ENCODE measurements around the gene ZBTB7C.

DNA sequence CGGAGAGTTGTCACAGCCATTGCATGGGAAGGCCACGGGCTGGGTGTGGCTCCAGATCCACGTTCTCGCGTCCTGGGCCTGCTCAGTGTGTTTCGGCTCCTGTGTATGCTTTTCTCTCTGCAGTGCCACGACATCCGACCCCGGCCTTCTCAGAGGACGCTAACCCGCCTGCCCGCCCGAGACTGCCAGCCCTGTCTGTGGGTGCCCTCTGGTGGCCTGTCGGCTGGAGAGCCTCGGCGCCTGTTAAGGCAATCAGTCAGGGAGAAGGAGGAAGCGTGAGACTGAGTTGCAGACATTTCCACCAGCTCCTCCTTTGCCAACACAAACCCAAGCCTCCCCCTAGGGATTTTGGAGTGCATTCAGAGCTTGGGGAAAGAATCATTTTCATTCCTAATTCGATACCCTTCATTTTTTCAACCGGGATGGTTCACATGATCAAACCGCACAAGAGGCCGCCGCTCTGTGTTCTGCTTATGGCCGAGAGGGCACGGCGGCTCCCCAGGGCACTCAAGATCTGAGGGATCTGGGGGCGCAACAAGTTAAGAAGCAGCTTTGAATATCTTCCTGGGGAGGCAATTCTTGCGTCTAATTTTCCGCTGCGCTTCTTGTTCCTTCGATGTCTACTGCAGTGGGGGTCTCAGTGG lies 37.5 kb upstream of the ZBTB7C start:
- TF ChIP-seq BHLHE40 (IDR thresholded peaks at IDR 0.05; ENCODE audit: borderline replicate concordance) (no peak), FOXM1 (IDR thresholded peaks at IDR 0.05; ENCODE audit: borderline replicate concordance) (no peak), LEF1 (IDR thresholded peaks at IDR 0.05; ENCODE audit: borderline replicate concordance) (no peak), ELF4 (IDR thresholded peaks at IDR 0.05) (no peak), SUZ12 (IDR thresholded peaks at IDR 0.05) (no peak), FOXK2 (IDR thresholded peaks at IDR 0.05) (no peak), CTBP1 (IDR thresholded peaks at IDR 0.05; ENCODE audit: borderline replicate concordance) (no peak), ZNF384 (IDR thresholded peaks at IDR 0.05) (no peak), SP1 (IDR thresholded peaks at IDR 0.05) (no peak), TARDBP (IDR thresholded peaks at IDR 0.05) (no peak), HDGF (IDR thresholded peaks at IDR 0.05; ENCODE audit: borderline replicate concordance) (no peak)
